Lower leg skin (tissue), 3 donors: Measurements from ENCODE around the gene CLEC4D.

Experiments used
- POLR2A ChIP-seq, 2 donors: fragments of 450-650 bp; IDR thresholded peaks; one replicate each; pipeline ENCODE4 v1.6.1; 2016 to 2017; ENCODE audit warnings: antibody characterized with exemption in 2 of 2, mild to moderate bottlenecking in 1 of 2, moderate library complexity in 1 of 2
- TF ChIP-seq, protein P1 (sequence below), 3 donors: fragments of 450-650 bp; IDR thresholded peaks; one replicate each; pipeline ENCODE4 v1.5.1; 2016; ENCODE audit warnings: antibody characterized with exemption in 3 of 3, mild to moderate bottlenecking in 3 of 3, moderate library complexity in 2 of 3

- no peak for TF ChIP-seq POLR2A (IDR thresholded peaks at IDR 0.05)
- TF ChIP-seq, protein P1, sequence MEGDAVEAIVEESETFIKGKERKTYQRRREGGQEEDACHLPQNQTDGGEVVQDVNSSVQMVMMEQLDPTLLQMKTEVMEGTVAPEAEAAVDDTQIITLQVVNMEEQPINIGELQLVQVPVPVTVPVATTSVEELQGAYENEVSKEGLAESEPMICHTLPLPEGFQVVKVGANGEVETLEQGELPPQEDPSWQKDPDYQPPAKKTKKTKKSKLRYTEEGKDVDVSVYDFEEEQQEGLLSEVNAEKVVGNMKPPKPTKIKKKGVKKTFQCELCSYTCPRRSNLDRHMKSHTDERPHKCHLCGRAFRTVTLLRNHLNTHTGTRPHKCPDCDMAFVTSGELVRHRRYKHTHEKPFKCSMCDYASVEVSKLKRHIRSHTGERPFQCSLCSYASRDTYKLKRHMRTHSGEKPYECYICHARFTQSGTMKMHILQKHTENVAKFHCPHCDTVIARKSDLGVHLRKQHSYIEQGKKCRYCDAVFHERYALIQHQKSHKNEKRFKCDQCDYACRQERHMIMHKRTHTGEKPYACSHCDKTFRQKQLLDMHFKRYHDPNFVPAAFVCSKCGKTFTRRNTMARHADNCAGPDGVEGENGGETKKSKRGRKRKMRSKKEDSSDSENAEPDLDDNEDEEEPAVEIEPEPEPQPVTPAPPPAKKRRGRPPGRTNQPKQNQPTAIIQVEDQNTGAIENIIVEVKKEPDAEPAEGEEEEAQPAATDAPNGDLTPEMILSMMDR (IDR thresholded peaks at IDR 0.05) = no peak
Measured at GRCh38 chr12:8554451-8555195, 41.3 kb downstream of the CLEC4D start.
